AG09309 (cell line): ENCODE results near the gene SURF4.
A peak's percentile ranks its signal among the peaks of the same experiment; 100 is the strongest.

Experiments
- DNase-seq: peaks from one replicate; pipeline ENCODE4 v3.0.0-alpha.2; 2010; ENCODE audit warnings: low read depth
- H3K4me3 ChIP-seq: 2 replicates; pipeline ENCODE4 v1.5.1; 2011; ENCODE audit warnings: mild to moderate bottlenecking, low read depth, low read length, moderate library complexity; ENCODE audit not compliant: control insufficient read depth
- TF ChIP-seq, protein P1 (sequence below): IDR thresholded peaks from 2 replicates; pipeline ENCODE4 v1.5.1; 2011; ENCODE audit warnings: mild to moderate bottlenecking, low read depth, low read length, inconsistent platforms; ENCODE audit not compliant: insufficient read depth, control insufficient read depth; ENCODE audit errors: missing control alignments

SURF4 gene

DNA sequence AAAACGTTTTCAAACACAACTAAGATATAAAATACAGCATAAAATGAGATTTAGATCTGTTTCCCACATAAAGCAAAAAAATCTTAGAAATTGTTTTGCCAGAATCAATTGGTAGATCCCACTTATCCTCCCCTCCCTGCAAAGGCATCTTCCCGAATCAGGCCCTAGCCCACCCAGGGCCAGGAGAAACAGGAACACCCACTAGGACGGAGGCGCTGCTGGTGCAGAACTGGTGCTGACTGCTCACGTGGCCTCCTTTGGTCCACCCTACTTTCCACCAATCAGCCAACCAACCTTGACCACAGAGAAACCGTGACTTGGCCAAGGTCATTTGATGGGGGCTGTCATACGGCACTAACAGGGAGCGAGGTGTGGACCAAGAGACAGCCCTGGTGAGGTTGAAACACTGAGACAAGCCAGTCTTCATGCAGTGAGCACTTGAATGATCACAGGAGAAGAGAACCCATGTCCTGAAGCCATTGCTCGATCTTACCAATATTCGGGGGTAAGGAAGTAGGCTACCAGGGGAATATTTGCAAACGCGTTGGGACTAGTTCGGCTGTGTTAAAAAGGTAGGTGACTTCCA is 14.3 kb downstream of the SURF4 start:
- no peak overlapping the region for H3K4me3 ChIP-seq
- no peak for DNase-seq
- TF ChIP-seq, protein P1, sequence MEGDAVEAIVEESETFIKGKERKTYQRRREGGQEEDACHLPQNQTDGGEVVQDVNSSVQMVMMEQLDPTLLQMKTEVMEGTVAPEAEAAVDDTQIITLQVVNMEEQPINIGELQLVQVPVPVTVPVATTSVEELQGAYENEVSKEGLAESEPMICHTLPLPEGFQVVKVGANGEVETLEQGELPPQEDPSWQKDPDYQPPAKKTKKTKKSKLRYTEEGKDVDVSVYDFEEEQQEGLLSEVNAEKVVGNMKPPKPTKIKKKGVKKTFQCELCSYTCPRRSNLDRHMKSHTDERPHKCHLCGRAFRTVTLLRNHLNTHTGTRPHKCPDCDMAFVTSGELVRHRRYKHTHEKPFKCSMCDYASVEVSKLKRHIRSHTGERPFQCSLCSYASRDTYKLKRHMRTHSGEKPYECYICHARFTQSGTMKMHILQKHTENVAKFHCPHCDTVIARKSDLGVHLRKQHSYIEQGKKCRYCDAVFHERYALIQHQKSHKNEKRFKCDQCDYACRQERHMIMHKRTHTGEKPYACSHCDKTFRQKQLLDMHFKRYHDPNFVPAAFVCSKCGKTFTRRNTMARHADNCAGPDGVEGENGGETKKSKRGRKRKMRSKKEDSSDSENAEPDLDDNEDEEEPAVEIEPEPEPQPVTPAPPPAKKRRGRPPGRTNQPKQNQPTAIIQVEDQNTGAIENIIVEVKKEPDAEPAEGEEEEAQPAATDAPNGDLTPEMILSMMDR = no peak

DNA sequence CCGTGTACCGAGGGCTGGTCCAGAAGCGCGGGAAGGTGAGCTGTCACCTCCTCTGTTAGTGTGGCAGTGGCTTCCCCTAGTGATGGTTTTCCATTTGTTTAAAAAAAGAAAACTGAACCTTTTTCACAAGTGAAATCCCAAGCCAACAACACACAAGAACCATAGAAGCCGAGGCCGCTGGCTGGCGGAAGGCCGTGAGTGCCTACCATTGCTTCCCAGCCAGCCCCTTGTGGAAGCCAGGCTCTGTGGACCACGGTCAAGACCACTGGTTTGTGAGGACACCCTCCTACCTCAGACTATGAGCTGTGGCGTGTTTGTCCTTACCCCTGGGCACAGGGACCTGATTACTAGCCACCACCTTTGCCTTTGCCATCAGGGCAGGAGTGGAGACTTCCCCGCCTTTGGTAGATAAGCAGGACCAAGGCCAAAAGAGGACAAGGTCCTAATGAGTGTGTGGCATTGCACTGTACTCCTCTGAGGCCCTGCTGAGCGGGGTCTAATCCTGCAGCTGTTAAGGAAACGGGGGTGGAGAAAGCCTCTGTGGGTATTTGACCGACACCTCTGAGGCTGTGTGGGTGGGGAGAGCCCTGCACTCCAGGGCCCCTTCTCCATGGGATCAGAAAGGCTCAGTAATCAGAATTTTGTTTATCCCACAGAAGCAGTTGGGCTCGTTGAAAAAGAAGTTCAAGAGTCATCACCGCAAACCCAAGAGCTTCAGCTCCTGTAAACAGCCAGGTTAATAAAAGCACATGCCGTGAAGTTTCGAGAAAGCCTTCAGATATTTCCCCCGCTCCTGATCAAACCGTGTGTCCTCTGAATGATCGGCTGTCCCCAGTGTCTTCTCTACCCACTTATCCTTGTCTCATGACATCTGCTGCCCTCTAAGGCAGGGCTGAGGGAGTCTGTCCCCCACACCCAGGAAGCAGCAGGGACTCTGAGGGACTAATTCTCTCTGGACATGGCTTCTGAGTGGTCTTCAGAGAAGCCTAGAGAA is 15.2 kb downstream of the SURF4 start:
- TF ChIP-seq, protein P1 = no peak
- H3K4me3 ChIP-seq = no peak overlapping the region
- no peak for DNase-seq

DNA sequence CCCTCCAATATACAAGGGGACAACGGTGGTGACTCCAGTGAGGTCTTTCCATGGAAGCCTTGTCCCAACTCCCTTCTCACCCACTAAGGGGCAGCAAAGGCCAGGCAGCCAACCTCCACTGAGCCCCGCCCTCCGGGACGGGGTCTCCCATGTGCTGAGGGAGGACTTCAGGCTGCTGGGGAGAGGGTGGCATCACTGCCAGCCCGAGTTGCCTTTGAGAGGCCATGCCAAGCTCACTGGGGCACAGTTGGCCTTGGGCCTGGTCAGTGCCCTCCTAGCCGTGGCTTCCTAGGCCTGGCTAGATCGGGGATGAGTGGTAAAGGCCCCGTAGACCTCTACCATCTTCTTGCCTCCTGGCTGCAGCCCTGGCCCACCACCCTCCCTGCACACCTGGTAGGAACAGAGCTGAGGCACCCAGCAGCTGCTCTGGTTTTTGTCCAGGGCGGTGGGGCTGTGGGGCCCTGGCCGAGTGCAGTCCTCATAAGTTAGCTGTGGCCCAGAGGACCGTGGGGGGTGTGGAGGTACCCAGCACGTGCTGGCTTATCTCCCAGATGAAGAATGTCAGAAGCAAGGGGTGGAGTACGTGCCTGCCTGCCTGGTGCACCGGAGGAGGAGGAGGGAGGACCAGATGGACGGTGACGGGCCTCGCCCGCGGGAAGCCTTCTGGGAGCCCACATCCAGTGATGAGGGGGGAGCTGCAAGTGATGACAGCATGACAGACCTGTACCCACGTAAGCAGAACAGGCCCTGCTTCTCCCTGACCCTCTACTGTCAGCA is 16.3 kb downstream of the SURF4 start:
- H3K4me3 ChIP-seq = no peak overlapping the region
- TF ChIP-seq, protein P1 = peak; percentile 39
- no peak for DNase-seq

DNA sequence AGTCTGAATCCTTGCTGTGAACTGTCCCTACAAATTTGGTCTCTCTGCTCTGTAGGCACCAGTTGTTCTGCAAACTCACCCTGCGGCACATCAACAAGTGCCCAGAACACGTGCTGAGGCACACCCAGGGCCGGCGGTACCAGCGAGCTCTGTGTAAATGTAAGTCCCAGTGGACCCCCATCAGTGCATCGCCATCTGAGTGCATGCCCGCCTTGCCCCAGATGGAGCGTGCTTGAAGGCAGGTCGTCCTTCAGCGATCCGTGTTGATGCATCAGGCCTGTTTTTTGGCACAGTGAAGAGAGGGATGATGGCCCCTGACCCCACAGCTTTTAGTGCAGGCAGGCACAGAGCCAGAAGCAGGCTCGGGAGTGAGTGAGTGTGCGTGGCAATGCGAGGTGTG is 18.2 kb downstream of the SURF4 start:
- DNase-seq = no peak
- H3K4me3 ChIP-seq = no peak overlapping the region
- TF ChIP-seq, protein P1 = no peak

DNA sequence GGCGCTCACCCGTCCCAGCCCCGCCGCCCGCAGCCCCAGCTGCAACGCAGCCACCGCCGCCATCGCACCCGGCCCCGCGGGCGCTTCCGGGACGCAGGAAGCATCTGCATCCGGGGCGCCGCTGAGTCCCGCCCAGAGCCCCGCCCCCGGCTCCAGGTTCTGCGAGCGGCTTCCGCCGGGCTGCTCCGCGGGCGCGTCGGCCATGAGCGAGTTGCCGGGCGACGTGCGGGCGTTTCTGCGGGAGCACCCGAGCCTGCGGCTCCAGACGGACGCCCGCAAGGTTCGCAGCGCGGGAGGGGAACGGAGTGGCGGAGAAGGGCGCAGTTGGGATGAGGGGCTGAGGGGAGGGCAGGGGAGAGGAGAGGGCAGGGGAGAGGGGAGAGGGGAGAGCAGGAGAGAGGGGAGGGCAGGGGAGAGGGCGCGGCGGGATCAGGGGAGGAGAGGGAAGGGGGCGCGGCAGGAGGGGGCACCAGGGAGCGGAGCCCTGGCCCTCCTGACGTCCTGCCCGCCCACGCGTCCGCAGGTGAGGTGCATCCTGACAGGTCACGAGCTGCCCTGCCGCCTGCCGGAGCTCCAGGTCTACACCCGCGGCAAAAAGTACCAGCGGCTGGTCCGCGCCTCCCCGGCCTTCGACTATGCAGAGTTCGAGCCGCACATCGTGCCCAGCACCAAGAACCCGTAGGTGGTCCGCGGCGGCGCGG is 19.3 kb downstream of the SURF4 start, which contains the start of the genes SURF1 and SURF2:
Gene SURF1 (minus strand): TSS at position 97 of the 701 bp plus-strand sequence. CDS start 34 bp downstream, at position 63.
Gene SURF2 (plus strand): TSS at position 160 of the 701 bp plus-strand sequence. CDS start 43 bp downstream, at position 203.
- TF ChIP-seq, protein P1 = no peak

DNA sequence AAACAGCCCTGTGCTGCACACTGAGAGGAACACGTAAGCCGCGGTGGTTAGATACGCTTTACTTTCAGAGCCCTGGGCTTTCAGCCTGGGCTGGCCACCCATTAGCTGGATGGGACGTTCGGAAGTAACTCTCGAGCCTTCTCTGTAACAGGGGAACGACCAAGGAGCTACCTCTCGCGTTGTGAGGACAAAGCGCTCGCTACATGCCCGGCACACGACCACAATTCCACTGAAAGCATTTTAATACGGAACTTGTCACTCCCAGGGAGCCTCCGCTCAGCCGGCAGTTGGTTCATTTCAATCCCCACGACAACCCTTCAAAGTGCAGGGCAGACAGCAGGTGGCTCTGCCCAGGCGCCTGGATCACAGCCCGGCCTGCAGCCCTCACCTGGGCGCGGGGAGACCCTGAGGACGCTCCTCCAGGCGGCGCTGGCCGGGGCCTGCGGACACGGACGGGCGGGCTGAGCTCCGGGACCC is 19.9 kb downstream of the SURF4 start:
- H3K4me3 ChIP-seq = peak overlapping the region; percentile 84
- TF ChIP-seq, protein P1 = no peak
- no peak for DNase-seq

More for the DNA sequence above, 19.3 kb downstream of the SURF4 start, which contains the start of the genes SURF1 and SURF2:
- no peak for DNase-seq
- peak within 1 kb of the TSS; percentile 84 for H3K4me3 ChIP-seq
